ENCODE data around the gene UBL5. TPM values are rescaled to one million over a fixed set of nuclear protein-coding genes. Genes with fewer than 3 reads are reported as not detected.
"Not testable (repeated sequence)": the region's sequence is repeated elsewhere in the genome, so short reads cannot be mapped to it uniquely, and the experiment has no call there.

Gene UBL5
- 258 and 260 TPM in 2 replicates for total RNA-seq
- long read RNA-seq, transcript UBL5-202 (5 exons, 432 nt) = major isoform, 36 of 52 reads
- long read RNA-seq, partial matches to known transcripts = 2 of 52 reads
- long read RNA-seq, other reads (novel, unspliced or antisense) = 4 of 52 reads

DNA sequence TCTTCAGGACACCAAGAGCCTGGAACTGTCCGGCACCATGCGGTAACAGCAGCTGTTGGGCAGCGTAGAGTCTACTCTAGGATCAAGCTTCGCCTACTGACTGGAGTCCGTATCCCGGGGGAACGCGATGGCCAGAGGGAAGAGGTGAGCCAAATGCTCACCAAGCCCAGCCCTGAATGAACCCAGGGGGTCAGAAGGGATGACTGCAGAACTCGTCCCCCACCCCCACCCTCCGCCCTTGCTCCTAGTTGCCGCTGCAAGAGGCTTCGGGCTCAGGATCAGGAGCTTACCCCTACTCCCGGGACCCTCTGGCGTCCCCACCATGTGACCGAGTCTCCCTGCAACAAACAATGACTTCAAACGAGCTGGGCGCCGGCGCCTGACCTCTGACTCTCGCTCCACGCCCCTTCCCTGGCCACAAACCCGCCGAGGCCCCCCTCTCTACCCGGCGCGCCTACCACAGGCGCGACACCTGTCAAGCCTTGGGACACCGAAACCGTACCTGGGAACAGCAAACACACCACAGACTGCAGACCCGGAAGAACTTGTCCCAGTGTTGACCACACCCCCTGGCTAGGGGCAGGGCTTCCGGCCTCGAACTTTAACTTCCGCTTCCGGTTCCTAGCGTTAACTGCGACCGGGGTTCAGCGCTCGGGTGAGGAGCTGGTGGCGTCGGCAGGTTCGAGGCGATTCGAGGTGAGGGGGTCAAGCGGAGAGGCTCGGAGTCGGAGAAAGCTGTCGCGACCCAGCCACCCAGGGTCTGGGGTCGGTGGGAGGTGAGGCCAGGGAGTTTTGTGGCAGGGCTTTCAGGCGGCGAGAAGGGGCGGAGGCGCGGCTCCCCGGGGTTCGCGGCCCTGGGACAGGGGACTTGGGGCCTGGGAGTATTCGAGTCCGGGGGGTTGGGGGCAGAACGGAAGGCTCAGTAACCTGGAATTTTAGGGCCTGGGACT lies at the start of gene UBL5:
TSS of gene UBL5 (plus strand) at position 630 of the 950 bp plus-strand sequence. CDS start 420 bp downstream, outside the sequence.
- Mint-ChIP-seq H3K4me1 (ENCODE audit: unreplicated experiment) (peaks cover 38% of the 10 kb centered on the region), H3K27ac (ENCODE audit: unreplicated experiment) (peak within 1 kb of the TSS; percentile 97), H3K4me3 (ENCODE audit: unreplicated experiment) (peak within 1 kb of the TSS; percentile 100), H3K36me3 (ENCODE audit: unreplicated experiment) (peaks cover 8% of the 10 kb centered on the region), H3K27me3 (ENCODE audit: unreplicated experiment) (no peaks in the 10 kb centered on the region), H3K9me3 (ENCODE audit: unreplicated experiment) (no peaks in the 10 kb centered on the region)
- peak; percentile 91 for DNase-seq (ENCODE audit: extremely low spot score, unreplicated experiment)
- TF ChIP-seq, protein P1, sequence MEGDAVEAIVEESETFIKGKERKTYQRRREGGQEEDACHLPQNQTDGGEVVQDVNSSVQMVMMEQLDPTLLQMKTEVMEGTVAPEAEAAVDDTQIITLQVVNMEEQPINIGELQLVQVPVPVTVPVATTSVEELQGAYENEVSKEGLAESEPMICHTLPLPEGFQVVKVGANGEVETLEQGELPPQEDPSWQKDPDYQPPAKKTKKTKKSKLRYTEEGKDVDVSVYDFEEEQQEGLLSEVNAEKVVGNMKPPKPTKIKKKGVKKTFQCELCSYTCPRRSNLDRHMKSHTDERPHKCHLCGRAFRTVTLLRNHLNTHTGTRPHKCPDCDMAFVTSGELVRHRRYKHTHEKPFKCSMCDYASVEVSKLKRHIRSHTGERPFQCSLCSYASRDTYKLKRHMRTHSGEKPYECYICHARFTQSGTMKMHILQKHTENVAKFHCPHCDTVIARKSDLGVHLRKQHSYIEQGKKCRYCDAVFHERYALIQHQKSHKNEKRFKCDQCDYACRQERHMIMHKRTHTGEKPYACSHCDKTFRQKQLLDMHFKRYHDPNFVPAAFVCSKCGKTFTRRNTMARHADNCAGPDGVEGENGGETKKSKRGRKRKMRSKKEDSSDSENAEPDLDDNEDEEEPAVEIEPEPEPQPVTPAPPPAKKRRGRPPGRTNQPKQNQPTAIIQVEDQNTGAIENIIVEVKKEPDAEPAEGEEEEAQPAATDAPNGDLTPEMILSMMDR (IDR thresholded peaks at IDR 0.05) = no peak

DNA sequence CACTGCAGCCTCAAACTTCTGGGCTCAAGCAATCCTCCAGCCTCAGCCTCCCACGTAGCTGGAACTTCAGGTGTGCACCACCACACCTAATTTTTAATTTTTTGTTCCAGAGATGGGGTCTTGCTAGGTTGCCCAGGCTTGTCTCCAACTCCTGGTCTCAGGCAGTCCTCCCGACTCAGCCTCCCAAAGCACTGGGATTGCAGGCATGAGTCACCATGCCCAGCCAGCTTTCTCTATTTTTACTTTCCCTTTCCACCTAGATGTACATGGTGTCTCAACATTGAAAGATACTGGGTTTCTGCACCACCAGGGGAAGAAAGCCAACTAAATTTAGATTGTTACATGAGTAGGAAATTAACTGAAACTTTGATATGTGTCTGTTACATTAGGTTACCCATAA lies 45.4 kb upstream of the UBL5 start:
- Mint-ChIP-seq H3K27me3 (ENCODE audit: unreplicated experiment) (no peaks in the 10 kb centered on the region), H3K4me3 (ENCODE audit: unreplicated experiment) (no peak overlapping the region), H3K4me1 (ENCODE audit: unreplicated experiment) (peaks cover 16% of the 10 kb centered on the region), H3K27ac (ENCODE audit: unreplicated experiment) (no peak overlapping the region), H3K9me3 (ENCODE audit: unreplicated experiment) (peaks cover 6% of the 10 kb centered on the region), H3K36me3 (ENCODE audit: unreplicated experiment) (peaks cover 7% of the 10 kb centered on the region)
- no peak for DNase-seq (ENCODE audit: extremely low spot score, unreplicated experiment)
- TF ChIP-seq, protein P1 (IDR thresholded peaks at IDR 0.05) = no peak

DNA sequence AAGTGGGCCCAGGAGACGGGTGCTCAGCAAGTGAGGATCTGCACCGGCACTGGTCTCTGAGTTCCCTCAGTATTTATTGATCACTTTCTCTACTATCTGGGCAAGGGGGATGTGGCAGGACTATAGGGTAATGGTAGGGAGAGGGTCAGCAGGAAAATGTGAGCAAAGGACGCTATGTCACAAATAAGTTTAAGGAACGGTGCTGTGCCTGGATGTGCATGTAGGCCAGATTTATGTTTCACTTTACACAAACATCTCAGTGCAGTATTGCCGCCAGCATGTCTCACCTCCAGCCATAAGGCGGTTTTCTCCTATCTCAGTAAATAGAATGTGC lies 43.6 kb upstream of the UBL5 start:
- Mint-ChIP-seq H3K4me1 (ENCODE audit: unreplicated experiment) (peaks cover 17% of the 10 kb centered on the region), H3K4me3 (ENCODE audit: unreplicated experiment) (peak overlapping the region; percentile 95), H3K27ac (ENCODE audit: unreplicated experiment) (peak overlapping the region; percentile 99)
- H3K9me3 Mint-ChIP-seq (ENCODE audit: unreplicated experiment); H3K36me3 Mint-ChIP-seq (ENCODE audit: unreplicated experiment); H3K27me3 Mint-ChIP-seq (ENCODE audit: unreplicated experiment); DNase-seq (ENCODE audit: extremely low spot score, unreplicated experiment): not testable (repeated sequence)

- Mint-ChIP-seq H3K4me1 (ENCODE audit: unreplicated experiment) (peaks cover 20% of the 10 kb centered on the region), H3K36me3 (ENCODE audit: unreplicated experiment) (peaks cover 3% of the 10 kb centered on the region), H3K27ac (ENCODE audit: unreplicated experiment) (peak overlapping the region; percentile 99), H3K27me3 (ENCODE audit: unreplicated experiment) (no peaks in the 10 kb centered on the region), H3K9me3 (ENCODE audit: unreplicated experiment) (no peaks in the 10 kb centered on the region), H3K4me3 (ENCODE audit: unreplicated experiment) (peak overlapping the region; percentile 95)
- TF ChIP-seq, protein P1 (IDR thresholded peaks at IDR 0.05) = no peak
- DNase-seq (ENCODE audit: extremely low spot score, unreplicated experiment) = peak; percentile 99
Observed at GRCh38 chr19:9785367-9786331, 42.1 kb upstream of the UBL5 start.

GRCh38 chr19:9786342-9786741 lies 41.4 kb upstream of the UBL5 start:
- DNase-seq (ENCODE audit: extremely low spot score, unreplicated experiment) = no peak
- Mint-ChIP-seq H3K4me1 (ENCODE audit: unreplicated experiment) (peaks cover 22% of the 10 kb centered on the region), H3K27me3 (ENCODE audit: unreplicated experiment) (no peaks in the 10 kb centered on the region), H3K4me3 (ENCODE audit: unreplicated experiment) (peak overlapping the region; percentile 95), H3K9me3 (ENCODE audit: unreplicated experiment) (no peaks in the 10 kb centered on the region), H3K36me3 (ENCODE audit: unreplicated experiment) (peaks cover 3% of the 10 kb centered on the region), H3K27ac (ENCODE audit: unreplicated experiment) (peak overlapping the region; percentile 99)
- TF ChIP-seq, protein P1 (IDR thresholded peaks at IDR 0.05) = no peak

Measured in osteocyte (in vitro differentiated cells).